ENCODE results near the gene EBF3.

EBF3 gene

GRCh38 chr10:129971381-129972144 is 7.5 kb upstream of the EBF3 start:
- DNase-seq (ENCODE audit: low read depth, low spot score), result no peak

- DNase-seq (ENCODE audit: low read depth, low spot score), result no peak
Measured at GRCh38 chr10:129970465-129971364, 6.6 kb upstream of the EBF3 start.

DNA sequence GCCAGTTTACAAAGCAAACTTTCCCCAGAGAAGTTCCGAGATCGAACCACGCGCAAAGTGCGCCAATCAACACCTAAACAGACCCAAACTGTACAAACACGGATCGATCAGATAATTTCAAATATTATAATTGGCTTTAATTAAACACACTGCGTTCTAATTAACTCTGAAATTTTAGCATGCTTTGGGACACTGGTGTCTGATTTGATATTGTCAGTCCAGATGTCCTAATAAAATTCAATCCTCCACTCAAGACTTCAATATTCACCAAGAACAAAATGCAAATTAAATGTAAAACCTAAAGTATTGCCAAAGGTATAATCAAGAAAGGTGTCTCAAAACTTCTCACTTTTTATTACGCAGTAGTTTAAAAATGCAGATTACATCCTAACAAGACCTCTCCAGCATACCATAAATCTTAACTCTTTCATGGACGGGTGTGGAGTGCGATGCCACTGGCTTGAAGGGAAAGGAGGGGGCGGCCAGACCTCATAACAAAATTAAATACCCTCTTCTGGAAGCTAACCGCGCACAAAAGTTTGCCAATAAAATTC is 5.9 kb upstream of the EBF3 start:
- no peak for DNase-seq (ENCODE audit: low read depth, low spot score)

GRCh38 chr10:129969184-129969910 is 5.3 kb upstream of the EBF3 start:
- DNase-seq (ENCODE audit: low read depth, low spot score), result no peak

DNA sequence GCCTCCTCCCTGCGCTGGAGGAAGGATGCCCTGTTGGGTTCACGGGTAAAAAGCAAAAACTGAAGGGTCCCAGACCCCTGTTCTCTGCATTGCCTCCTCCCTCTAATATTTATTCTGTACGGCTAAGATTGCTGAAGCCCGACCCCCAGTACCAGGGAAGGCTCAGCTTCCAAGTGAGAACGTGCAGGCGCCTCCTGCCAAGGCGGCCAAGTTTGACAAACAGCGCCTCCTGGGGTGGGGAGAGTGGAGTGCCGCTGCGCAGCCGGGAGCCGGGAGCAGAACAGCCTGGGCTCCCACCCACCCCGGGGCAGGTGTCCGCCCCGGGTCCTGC is 4.7 kb upstream of the EBF3 start:
- no peak for DNase-seq (ENCODE audit: low read depth, low spot score)

DNA sequence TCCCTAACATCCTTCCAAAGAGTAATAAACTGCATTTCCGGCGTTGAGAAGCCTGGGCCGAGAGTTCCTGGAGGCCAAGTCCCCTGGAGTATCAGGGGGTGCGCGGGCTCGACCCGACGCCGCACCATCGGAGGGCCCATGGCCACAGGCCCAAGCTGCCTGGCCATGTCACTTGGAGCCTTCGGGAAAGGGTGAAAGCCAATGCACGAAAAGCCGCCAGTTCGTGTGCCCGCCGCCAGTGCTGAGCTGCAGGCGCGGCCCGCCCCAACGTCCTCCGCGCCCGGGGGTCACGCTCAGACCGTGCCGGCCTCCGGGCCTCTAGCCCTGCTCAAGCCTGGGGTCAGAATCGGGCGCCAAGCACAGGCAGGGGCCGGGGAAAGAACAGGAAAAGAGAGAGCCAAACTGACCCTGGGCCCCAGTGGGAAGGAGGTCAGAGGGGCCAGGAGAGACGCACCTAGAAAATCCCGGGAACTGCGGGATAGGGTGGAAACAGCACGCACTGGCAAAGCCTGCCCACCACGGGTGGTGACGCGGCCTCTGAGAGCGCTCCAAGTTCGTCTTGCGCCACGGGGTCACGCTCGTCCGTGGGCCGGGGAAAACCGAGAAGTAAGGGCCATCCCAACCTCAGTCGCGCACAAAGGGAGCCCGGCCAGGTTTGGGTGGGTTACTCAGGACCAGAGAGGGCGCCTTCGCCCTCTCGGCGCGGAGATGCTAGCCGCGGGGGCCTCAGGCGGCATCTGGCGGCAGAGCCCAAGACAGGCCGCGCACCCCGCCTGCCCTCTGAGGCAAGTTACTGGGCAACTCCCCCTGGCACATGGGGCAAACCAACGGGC is 4.2 kb upstream of the EBF3 start:
- no peak for DNase-seq (ENCODE audit: low read depth, low spot score)

DNA sequence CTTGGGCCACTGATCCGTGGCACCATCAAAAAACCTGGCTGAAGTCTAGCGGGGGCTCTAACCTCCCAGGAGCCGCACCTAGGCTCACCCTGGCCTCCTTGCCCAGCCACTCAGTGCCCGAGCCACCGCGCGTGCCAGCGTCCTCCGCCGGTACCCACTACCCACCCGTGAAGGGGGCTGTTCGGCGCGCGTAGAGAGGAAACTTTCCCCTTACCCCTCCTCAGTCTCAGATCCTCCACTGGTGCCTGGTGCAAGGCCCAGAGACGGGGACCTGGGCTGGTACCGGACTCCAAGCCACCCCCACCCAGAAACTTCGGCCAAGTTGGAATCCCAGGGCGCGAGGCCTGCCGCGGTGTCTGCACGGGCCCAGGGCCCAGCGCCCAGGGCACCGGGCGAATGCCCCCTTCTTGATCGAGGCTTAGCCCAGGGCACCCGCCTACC is 3.5 kb upstream of the EBF3 start:
- DNase-seq (ENCODE audit: low read depth, low spot score), result no peak

GRCh38 chr10:129966889-129967578 is 3.0 kb upstream of the EBF3 start:
- DNase-seq (ENCODE audit: low read depth, low spot score), result no peak

DNA sequence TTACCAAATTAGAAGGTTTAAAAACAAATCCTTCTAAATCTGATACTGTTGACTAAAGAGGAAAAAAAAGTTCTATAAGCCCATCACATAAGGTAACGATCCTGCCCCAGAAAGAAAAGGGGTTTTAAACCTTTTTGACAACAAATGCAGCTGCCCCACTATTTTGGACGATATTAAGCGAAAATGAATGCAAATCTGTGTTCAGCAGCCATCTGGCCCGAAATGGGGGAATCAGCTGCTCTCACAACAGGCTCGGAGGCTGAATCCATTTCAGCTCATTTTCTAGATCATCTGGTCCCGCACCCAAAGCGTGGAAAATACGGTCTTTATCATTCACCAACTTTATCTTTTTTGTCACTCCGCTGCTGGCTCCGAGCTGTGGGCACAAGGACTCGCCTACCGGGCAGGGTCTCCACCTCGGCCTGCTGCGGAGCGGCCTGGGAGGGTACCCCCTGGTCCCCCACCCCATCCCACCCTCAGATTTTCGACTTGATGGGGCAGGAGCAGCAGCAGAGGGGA is 2.4 kb upstream of the EBF3 start:
- no peak for DNase-seq (ENCODE audit: low read depth, low spot score)

DNA sequence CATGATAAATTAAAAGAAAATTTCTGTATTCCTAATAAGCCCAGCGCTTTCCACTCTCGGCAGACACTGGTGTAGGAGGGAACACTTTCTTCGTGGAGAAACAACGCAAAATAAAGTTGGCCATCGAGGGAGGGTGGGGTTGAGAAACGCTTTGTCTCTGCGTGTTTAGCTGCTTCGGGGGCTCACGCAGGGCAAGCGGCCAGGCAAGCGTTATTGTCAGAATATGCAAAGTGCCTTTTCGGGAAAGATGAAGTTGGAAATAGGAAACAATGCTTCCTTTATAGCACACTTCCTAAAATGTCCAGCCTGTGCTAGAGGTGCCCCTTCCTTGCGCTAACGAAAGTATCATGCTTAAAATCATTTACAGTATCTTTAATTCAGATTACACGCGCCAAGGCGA is 1.9 kb upstream of the EBF3 start:
- no peak for DNase-seq (ENCODE audit: low read depth, low spot score)

- DNase-seq (ENCODE audit: low read depth, low spot score), result no peak
Measured at GRCh38 chr10:129965425-129965808, 1.3 kb upstream of the EBF3 start.

- no peak for DNase-seq (ENCODE audit: low read depth, low spot score)
Measured at GRCh38 chr10:129964611-129965424, 744 bp upstream of the EBF3 start.

GRCh38 chr10:129962872-129963640 is 1.0 kb downstream of the EBF3 start:
- no peak for DNase-seq (ENCODE audit: low read depth, low spot score)

DNA sequence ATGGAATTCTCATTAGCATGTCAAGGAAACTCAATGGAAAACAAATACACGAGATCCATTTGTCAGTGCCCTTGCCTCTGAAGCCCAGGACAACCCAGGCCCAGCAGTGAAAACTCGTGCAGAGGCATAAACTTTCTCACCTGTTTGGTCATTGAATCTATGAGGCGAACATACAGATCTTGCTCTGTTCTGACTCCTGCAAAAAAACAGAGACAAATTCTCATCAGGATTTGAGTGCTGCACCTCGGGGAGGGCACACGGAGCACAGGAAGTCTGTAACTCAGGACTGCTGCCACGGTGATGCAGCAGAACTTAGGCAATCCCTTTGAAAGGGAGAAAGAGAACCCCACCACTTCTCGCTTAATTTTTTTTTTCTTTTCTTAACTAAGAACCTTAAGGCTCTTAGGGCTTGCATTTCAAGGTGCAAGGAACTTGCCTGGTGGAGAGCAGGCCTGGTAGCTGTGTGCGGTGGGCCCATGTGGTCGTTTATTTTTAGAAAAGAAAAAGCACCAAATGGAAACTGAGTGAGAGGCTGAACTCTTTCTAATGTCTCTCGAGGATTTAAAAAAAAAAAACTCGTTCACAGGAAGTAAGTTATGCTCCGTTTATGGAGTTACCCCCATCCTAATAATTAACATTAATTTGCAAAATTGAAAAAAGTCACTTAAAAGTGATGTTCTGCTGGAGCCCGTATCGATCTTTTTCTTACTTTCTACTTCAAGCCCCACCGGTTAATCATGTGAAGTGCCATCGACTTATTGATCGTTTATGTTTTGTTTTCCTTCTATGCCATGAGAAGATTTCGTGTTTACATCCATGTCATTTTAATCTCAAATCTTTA is 1.8 kb downstream of the EBF3 start:
- DNase-seq (ENCODE audit: low read depth, low spot score), result no peak

- DNase-seq (ENCODE audit: low read depth, low spot score), result no peak
Measured at GRCh38 chr10:129961157-129961701, 2.8 kb downstream of the EBF3 start.

- DNase-seq (ENCODE audit: low read depth, low spot score), result no peak
Measured at GRCh38 chr10:129960481-129961156, 3.5 kb downstream of the EBF3 start.
